Ishikawa (cell line): ENCODE results near the gene AMIGO2.

ENCODE experiments used
- CEBPB ChIP-seq: IDR thresholded peaks from 2 replicates; pipeline ENCODE4 v1.6.1; 2012
- CREB1 ChIP-seq: IDR thresholded peaks from 2 replicates; pipeline ENCODE4 v1.6.1; 2012; ENCODE audit warnings: low read depth
- EGR1 ChIP-seq: IDR thresholded peaks from 2 replicates; pipeline ENCODE4 v1.6.1; 2012
- EP300 ChIP-seq: IDR thresholded peaks from 2 replicates; pipeline ENCODE4 v1.6.1; 2012; ENCODE audit warnings: borderline replicate concordance
- FOXM1 ChIP-seq: IDR thresholded peaks from 2 replicates; pipeline ENCODE4 v1.6.1; 2012; ENCODE audit warnings: low read depth, borderline replicate concordance
- NFIC ChIP-seq: IDR thresholded peaks from 2 replicates; pipeline ENCODE4 v1.6.1; 2012
- RAD21 ChIP-seq: IDR thresholded peaks from 2 replicates; pipeline ENCODE4 v1.6.1; 2012; ENCODE audit warnings: low read depth
- TAF1 ChIP-seq: IDR thresholded peaks from 2 replicates; pipeline ENCODE4 v1.6.1; 2012; ENCODE audit warnings: low read depth, mild to moderate bottlenecking
- TCF12 ChIP-seq: IDR thresholded peaks from 2 replicates; pipeline ENCODE4 v1.6.1; 2012; ENCODE audit warnings: low read depth
- TEAD4 ChIP-seq: IDR thresholded peaks from 2 replicates; pipeline ENCODE4 v1.6.1; 2012
- YY1 ChIP-seq: IDR thresholded peaks from 2 replicates; pipeline ENCODE4 v1.6.1; 2012; ENCODE audit warnings: low read depth
- ZBTB7A ChIP-seq: IDR thresholded peaks from 2 replicates; pipeline ENCODE4 v1.6.1; 2012; ENCODE audit warnings: low read depth
- TF ChIP-seq, protein P1 (sequence below): IDR thresholded peaks from 2 replicates; pipeline ENCODE4 v1.6.1; 2012
- TF ChIP-seq, protein P2 (sequence below): IDR thresholded peaks from 2 replicates; pipeline ENCODE4 v1.6.1; 2012; ENCODE audit warnings: low read depth, mild to moderate bottlenecking
- TF ChIP-seq, protein P3 (sequence below): IDR thresholded peaks from 2 replicates; pipeline ENCODE4 v1.6.1; 2012

Gene AMIGO2

DNA sequence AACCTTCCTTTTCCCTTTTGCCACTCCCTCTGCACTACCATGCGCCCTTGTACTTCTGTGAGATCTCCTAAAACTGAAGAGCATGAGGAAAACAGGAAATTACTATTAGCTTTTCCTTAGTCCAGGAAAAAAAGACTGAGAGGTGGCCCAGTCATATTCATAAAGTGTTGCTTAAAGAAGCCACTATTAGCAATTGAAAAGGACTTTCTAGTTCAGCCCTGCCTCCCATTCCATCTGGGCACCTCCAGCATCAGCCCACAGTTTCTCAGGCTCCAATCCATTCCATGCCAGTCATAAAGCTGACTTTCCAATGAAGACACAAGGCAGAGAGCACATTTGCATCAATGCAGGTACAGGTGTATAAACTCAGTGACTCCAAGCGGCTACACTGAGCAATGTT lies 19.9 kb upstream of the AMIGO2 start:
- no peak for TF ChIP-seq TAF1
- TF ChIP-seq EP300, result no peak
- TF ChIP-seq, protein P1, sequence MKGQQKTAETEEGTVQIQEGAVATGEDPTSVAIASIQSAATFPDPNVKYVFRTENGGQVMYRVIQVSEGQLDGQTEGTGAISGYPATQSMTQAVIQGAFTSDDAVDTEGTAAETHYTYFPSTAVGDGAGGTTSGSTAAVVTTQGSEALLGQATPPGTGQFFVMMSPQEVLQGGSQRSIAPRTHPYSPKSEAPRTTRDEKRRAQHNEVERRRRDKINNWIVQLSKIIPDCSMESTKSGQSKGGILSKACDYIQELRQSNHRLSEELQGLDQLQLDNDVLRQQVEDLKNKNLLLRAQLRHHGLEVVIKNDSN, result no peak
- TF ChIP-seq CREB1, result no peak
- no peak for TF ChIP-seq TCF12
- TF ChIP-seq TEAD4, result no peak
- TF ChIP-seq RAD21, result no peak
- no peak for TF ChIP-seq EGR1
- no peak for TF ChIP-seq ZBTB7A

DNA sequence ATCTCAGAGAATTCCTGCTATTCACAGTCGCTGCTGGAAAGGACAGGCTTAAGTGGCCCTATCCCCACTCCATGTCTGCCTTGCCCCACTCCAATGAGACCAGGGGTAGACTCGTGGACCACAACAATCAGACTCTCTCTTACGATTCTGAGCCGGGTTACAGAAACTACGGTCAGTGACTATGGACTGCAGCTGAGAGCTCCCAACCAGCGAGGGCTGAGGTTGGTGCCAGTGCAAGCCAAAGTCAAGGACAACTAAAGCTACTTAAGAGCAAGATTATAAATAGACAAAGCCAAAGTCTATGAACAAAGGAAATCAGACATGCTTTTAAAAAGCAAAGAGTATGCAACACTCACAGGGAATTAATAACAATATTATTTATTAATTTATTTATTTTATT lies 18.3 kb upstream of the AMIGO2 start:
- no peak for TF ChIP-seq TAF1
- TF ChIP-seq, protein P2, sequence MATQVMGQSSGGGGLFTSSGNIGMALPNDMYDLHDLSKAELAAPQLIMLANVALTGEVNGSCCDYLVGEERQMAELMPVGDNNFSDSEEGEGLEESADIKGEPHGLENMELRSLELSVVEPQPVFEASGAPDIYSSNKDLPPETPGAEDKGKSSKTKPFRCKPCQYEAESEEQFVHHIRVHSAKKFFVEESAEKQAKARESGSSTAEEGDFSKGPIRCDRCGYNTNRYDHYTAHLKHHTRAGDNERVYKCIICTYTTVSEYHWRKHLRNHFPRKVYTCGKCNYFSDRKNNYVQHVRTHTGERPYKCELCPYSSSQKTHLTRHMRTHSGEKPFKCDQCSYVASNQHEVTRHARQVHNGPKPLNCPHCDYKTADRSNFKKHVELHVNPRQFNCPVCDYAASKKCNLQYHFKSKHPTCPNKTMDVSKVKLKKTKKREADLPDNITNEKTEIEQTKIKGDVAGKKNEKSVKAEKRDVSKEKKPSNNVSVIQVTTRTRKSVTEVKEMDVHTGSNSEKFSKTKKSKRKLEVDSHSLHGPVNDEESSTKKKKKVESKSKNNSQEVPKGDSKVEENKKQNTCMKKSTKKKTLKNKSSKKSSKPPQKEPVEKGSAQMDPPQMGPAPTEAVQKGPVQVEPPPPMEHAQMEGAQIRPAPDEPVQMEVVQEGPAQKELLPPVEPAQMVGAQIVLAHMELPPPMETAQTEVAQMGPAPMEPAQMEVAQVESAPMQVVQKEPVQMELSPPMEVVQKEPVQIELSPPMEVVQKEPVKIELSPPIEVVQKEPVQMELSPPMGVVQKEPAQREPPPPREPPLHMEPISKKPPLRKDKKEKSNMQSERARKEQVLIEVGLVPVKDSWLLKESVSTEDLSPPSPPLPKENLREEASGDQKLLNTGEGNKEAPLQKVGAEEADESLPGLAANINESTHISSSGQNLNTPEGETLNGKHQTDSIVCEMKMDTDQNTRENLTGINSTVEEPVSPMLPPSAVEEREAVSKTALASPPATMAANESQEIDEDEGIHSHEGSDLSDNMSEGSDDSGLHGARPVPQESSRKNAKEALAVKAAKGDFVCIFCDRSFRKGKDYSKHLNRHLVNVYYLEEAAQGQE, result no peak
- TF ChIP-seq FOXM1, result no peak
- no peak for TF ChIP-seq TCF12
- TF ChIP-seq, protein P1, result no peak
- no peak for TF ChIP-seq RAD21
- no peak for TF ChIP-seq YY1
- TF ChIP-seq, protein P3, sequence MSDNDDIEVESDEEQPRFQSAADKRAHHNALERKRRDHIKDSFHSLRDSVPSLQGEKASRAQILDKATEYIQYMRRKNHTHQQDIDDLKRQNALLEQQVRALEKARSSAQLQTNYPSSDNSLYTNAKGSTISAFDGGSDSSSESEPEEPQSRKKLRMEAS, result no peak

DNA sequence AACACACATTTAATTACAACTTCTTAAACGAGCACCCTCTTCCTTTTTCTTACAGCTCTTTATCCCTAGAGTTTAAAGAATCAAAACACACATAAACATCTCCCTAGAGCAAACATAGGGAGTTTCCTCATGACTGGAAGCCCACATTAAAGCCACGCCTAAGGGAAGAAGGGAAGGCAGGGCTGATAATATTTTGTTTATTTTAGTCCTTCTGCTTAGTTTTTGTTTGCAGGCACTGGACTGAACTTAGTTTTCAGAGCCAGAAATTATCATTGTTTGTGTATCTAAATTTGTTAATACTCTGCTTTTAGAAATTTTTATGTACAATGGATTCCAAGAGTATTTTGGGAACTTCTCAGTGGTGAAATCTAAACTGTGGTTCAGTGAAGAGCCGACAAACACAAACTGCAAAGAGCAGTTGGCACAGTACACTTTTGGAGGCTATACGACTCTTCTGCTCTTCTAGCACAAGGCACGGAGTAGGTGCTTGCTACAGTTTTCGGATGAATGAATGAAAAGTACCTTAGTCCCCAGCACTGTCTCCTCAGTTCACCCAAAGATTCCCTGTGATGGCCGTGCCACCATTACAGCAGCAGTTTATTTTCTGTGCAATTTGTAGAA lies 17.6 kb upstream of the AMIGO2 start:
- no peak for TF ChIP-seq YY1
- TF ChIP-seq TAF1, result no peak
- no peak for TF ChIP-seq EP300
- TF ChIP-seq, protein P3, result no peak
- no peak for TF ChIP-seq EGR1
- no peak for TF ChIP-seq FOXM1
- TF ChIP-seq NFIC, result no peak

DNA sequence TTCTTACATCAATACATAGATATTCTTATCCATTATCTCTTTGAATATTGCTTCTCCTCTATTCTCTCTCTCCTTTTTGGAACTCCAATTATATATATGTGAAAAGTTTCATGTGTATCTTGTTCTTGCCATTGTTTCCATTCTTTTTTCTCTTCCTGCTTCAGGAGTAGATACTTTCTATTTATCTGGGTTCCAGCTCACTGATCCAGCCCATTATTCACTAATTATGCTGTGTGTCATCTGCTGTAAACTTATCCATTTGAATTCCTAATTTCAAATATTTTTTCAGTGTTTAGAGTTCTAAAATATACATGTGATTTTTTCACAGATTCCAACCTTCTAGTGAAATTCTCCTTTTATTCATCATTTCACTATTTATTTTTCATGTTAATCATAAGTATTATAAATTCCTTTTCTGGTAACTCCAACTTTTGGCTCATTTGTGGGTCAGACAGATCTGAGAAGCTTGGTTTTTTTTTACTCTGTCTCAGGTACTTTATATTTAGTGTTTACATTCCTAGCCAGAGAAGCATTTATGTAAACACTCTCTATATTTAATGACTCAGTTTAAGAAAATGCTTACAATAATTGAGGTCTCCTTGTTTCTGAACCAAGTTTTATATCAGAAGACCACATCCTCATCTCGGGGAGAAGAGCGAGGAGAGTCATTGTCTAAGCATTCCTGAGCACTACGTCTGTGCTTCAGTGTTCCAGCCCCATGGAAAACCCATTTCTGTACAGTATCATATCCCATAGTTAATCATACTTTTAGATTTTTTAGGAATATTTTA lies 15.9 kb upstream of the AMIGO2 start:
- TF ChIP-seq FOXM1 (peak; percentile 46; the same call in 1 of the 2 replicates), TAF1 (no peak), TEAD4 (peak; percentile 35), NFIC (no peak)

DNA sequence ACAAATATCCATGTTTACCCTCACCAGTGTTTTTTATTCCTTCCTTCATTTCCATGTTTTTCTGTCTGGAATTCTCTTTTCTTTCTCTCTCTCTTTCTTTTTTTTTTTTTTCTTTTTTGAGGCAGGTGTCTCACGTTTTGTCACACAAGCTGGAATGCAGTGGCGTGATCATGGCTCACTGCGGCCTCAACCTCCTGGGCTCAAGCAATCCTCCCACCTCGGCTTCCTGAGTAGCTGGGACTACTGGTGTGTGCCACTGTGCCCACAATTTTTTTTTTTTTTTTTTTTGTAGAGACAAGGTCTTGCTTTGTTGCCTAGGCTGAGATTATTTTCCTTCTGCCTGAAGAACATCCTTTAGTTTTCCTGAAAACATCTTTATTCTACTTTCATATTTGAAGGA lies 15.0 kb upstream of the AMIGO2 start:
- TF ChIP-seq EGR1 (no peak), NFIC (0 out of 2 replicates have a peak, but pooled peaks have one; percentile 20), TAF1 (no peak), FOXM1 (peak; percentile 87; the same call in 1 of the 2 replicates), CEBPB (no peak), TEAD4 (peak; percentile 93), RAD21 (0 out of 2 replicates have a peak, but pooled peaks have one; percentile 18), YY1 (no peak), TCF12 (peak; percentile 90), CREB1 (no peak), EP300 (peak; percentile 95), ZBTB7A (no peak)
- TF ChIP-seq, protein P1, result no peak
- TF ChIP-seq, protein P2, result no peak
- TF ChIP-seq, protein P3, result no peak
